ENCODE measurements around the gene AFTPH. TPM values are rescaled to one million over a fixed set of nuclear protein-coding genes. Genes with fewer than 3 reads are reported as not detected.

The AFTPH gene
- total RNA-seq, 1 experiment from 2014 or later: 13.5 TPM

DNA sequence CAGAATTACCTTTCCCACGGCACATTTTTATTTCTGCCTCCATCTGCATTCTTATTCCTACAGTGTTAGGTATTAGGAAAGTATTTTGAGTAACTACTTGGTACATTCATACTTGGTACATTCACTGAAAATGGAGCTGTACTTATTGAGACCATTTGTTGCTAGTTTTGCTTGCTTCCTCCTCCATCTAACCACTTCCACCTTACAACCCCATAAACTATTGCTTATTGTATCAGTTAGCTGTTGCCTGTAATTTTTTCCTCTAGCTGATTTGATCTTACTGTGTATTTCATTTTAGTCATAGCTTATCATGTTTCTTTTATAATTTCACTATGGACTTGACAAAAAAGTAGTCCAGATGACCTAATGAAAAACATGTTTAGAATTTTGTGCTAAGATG lies 50.7 kb downstream of the AFTPH start:
- Histone ChIP-seq H3K14ac (ENCODE audit: insufficient read depth, low read length) (no peak overlapping the region), H3K27ac (ENCODE audit: insufficient read length, low read depth, low read length) (no peak overlapping the region), H3K4me2 (ENCODE audit: insufficient read depth, insufficient read length, low read length) (no peak overlapping the region), H3K4me1 (ENCODE audit: insufficient read depth, low read length) (no peaks in the 10 kb centered on the region), H4K91ac (ENCODE audit: insufficient read length, low read depth, low read length) (no peak overlapping the region), H3K18ac (ENCODE audit: insufficient read length, low read depth, low read length) (no peak overlapping the region), H4K20me1 (ENCODE audit: control insufficient read depth, insufficient read depth, insufficient read length) (no peaks in the 10 kb centered on the region), H2AFZ (ENCODE audit: low read length) (no peak overlapping the region), H4K5ac (ENCODE audit: insufficient read length, low read depth, low read length) (no peak overlapping the region), H3K79me2 (ENCODE audit: insufficient read depth, low read length) (no peaks in the 10 kb centered on the region), H2BK12ac (ENCODE audit: insufficient read length, low read depth, low read length) (no peak overlapping the region), H2BK5ac (ENCODE audit: insufficient read length, low read length) (no peak overlapping the region), H3K27me3 (ENCODE audit: insufficient read depth, low read length) (no peaks in the 10 kb centered on the region), H2BK15ac (ENCODE audit: low read depth, low read length) (no peak overlapping the region), H3T11ph (ENCODE audit: low read length) (no peak overlapping the region), H2AK5ac (ENCODE audit: insufficient read length, low read length) (no peak overlapping the region), H3K9ac (ENCODE audit: extremely low read depth, insufficient read length, low read length) (no peak overlapping the region), H3K4ac (ENCODE audit: low read depth, low read length) (no peak overlapping the region), H2BK120ac (ENCODE audit: low read depth, low read length, poor library complexity, severe bottlenecking) (no peak overlapping the region), H3K79me1 (ENCODE audit: insufficient read depth, low read depth, low read length, poor library complexity, severe bottlenecking) (no peaks in the 10 kb centered on the region), H3K23me2 (ENCODE audit: insufficient read length, low read depth, low read length, poor library complexity, severe bottlenecking) (no peaks in the 10 kb centered on the region), H3K23ac (ENCODE audit: insufficient read length, low read depth, low read length) (no peak overlapping the region), H3K56ac (ENCODE audit: insufficient read length, low read depth, low read length) (no peak overlapping the region), H3K9me3 (ENCODE audit: control insufficient read depth, low read depth, low read length) (no peaks in the 10 kb centered on the region), H4K8ac (replicated peaks; ENCODE audit: insufficient read length, low read depth, low read length) (no peak overlapping the region), H2BK20ac (ENCODE audit: low read depth, low read length, poor library complexity, severe bottlenecking) (no peak overlapping the region)
- TF ChIP-seq, protein P1, sequence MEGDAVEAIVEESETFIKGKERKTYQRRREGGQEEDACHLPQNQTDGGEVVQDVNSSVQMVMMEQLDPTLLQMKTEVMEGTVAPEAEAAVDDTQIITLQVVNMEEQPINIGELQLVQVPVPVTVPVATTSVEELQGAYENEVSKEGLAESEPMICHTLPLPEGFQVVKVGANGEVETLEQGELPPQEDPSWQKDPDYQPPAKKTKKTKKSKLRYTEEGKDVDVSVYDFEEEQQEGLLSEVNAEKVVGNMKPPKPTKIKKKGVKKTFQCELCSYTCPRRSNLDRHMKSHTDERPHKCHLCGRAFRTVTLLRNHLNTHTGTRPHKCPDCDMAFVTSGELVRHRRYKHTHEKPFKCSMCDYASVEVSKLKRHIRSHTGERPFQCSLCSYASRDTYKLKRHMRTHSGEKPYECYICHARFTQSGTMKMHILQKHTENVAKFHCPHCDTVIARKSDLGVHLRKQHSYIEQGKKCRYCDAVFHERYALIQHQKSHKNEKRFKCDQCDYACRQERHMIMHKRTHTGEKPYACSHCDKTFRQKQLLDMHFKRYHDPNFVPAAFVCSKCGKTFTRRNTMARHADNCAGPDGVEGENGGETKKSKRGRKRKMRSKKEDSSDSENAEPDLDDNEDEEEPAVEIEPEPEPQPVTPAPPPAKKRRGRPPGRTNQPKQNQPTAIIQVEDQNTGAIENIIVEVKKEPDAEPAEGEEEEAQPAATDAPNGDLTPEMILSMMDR (conservative IDR thresholded peaks at IDR 0.05): no peak
- Mint-ChIP-seq H3K4me3 (no peak overlapping the region), H3K9me3 (no peaks in the 10 kb centered on the region), H3K4me1 (no peaks in the 10 kb centered on the region), H3K27ac (no peak overlapping the region), H3K27me3 (ENCODE audit: low read depth) (no peaks in the 10 kb centered on the region), H3K36me3 (ENCODE audit: insufficient read depth in 1 of 3, low read depth in 3 of 3) (peaks cover 0 to 19% (median 16%) of the 10 kb centered on the region in 3 experiments; a peak in 6 of 7 replicates)
- no peak for DNase-seq
- no CpG with 5 or more reads among the region's 1 CpG for WGBS (ENCODE audit: extremely low coverage, insufficient read length, low lambda C conversion rate)

Data from H9 (cell line).